WI38 (cell line): ENCODE data around the gene OSBPL9.
A peak's percentile ranks its signal among the peaks of the same experiment; 100 is the strongest.

Experiments used
- H3K4me3 ChIP-seq: 2 replicates; pipeline ENCODE4 v1.5.1; 2011; ENCODE audit warnings: low read depth, mild to moderate bottlenecking, control low read depth, low read length
- CTCF ChIP-seq: IDR thresholded peaks from 2 replicates; pipeline ENCODE4 v1.5.1; 2012; ENCODE audit warnings: low read depth, mild to moderate bottlenecking, control low read depth, low read length

Gene OSBPL9

GRCh38 chr1:51664421-51665240 lies 47.7 kb downstream of the OSBPL9 start:
- H3K4me3 ChIP-seq: no peak overlapping the region
- TF ChIP-seq CTCF: no peak

- no peak overlapping the region for H3K4me3 ChIP-seq
- TF ChIP-seq CTCF: no peak
Observed at GRCh38 chr1:51666478-51666877, 49.6 kb downstream of the OSBPL9 start.

GRCh38 chr1:51667561-51667960 lies 50.7 kb downstream of the OSBPL9 start:
- TF ChIP-seq CTCF: no peak
- no peak overlapping the region for H3K4me3 ChIP-seq

GRCh38 chr1:51669272-51669671 lies 52.4 kb downstream of the OSBPL9 start:
- no peak for TF ChIP-seq CTCF
- no peak overlapping the region for H3K4me3 ChIP-seq

GRCh38 chr1:51669816-51670215 lies 52.9 kb downstream of the OSBPL9 start:
- no peak for TF ChIP-seq CTCF
- no peak overlapping the region for H3K4me3 ChIP-seq

- no peak for TF ChIP-seq CTCF
- peak overlapping the region; percentile 8; the same call in 1 of the 2 replicates for H3K4me3 ChIP-seq
Observed at GRCh38 chr1:51671527-51672325, 54.8 kb downstream of the OSBPL9 start.

- no peak for TF ChIP-seq CTCF
- H3K4me3 ChIP-seq: no peak overlapping the region
Observed at GRCh38 chr1:51673279-51673678, 56.4 kb downstream of the OSBPL9 start.
